Activated CD4-positive, alpha-beta T cell treated with anti-CD3 and anti-CD28 coated beads, Interleukin-2, amount 50 U/mL, for 24 hours (primary cell): Measurements from ENCODE around the gene PAX9.

Experiments
- DNase-seq, 2 donors: peaks; one replicate each; pipeline ENCODE4 v3.0.0-alpha.2; 2020; ENCODE audit warnings: low read depth in 1 of 2, low spot score in 1 of 2

The PAX9 gene

GRCh38 chr14:36726128-36726527, 64.5 kb downstream of the PAX9 start:
- DNase-seq = no peak
